ENCODE results near the gene BACH1.

GRCh38 chr21:29303288-29303687 is 4.6 kb downstream of the BACH1 start:
- TF ChIP-seq ZNF317 (CRISPR knock-in tag; IDR thresholded peaks at IDR 0.05; ENCODE audit: borderline replicate concordance, low read depth) (no peak), IRF1 (CRISPR knock-in tag; IDR thresholded peaks at IDR 0.05) (no peak), RELA (CRISPR knock-in tag; IDR thresholded peaks at IDR 0.05; ENCODE audit: borderline replicate concordance) (no peak), CTCF (IDR thresholded peaks at IDR 0.05) (no peak), SP1 (CRISPR knock-in tag; conservative IDR thresholded peaks at IDR 0.05) (no peak), USF1 (CRISPR knock-in tag; IDR thresholded peaks at IDR 0.05) (no peak), CREB1 (CRISPR knock-in tag; IDR thresholded peaks at IDR 0.05) (no peak), TEAD1 (CRISPR knock-in tag; IDR thresholded peaks at IDR 0.05) (no peak), STAT6 (CRISPR knock-in tag; conservative IDR thresholded peaks at IDR 0.05; ENCODE audit: low read depth) (no peak)

Measured in WTC11 (cell line).